HG02678 (cell line): ENCODE measurements around the gene ZNF112.
A peak's percentile ranks its signal among the peaks of the same experiment; 100 is the strongest.
"Not testable (repeated sequence)": the region's sequence is repeated elsewhere in the genome, so short reads cannot be mapped to it uniquely, and the experiment has no call there.

ENCODE experiments used
- ATAC-seq: cut with Tn5 transposase; IDR thresholded peaks from one replicate; pipeline ENCODE4 v1.9.1; 2021; ENCODE audit warnings: mild to moderate bottlenecking, moderate library complexity; ENCODE audit not compliant: unreplicated experiment

The ZNF112 gene

DNA sequence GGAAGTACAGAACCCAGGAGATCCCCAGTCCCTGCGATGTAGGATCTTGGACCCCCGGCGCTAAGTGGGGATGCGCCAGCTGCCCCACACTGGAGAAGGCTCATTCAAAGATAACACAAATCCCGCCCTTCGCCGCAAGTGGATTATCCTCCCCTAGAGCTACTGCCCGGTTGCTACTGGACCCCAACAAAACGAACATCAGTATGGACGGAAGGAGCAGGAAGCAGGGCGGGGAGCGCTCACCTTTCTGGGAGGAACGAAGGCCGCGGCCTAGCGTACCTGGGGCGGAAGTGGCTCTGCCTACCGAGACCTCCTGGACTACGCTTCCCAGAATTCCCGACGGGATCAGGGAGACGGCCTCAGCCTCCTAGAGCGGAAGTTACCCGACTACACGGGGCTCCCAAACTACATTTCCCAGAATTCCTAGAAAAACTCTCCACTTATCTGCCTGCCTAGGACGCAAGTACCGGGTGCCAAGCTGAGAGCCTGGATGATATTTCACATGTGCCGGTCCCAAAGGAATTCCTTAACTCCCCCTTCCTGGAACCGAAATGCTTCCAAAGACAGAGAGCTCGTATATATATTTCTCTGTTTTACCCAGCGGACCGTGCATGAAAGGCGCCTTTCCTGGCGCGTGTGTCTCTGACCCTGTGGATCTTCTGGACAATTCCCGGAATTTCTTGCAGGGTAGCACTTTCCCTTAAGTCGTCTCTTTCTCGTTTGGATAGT, at the start of gene ZNF112:
Gene ZNF112, minus strand, starts transcription at position 298 of the 729 bp plus-strand sequence. CDS start 16,141 bp downstream, outside the sequence.
- no peak for ATAC-seq

- no peak for ATAC-seq
These were observed 44.9 kb upstream of the ZNF112 start, which contains the start of gene ZNF285 for GRCh38 chr19:44401139-44402115. Gene ZNF285 (minus strand): TSS chr19:44401608. CDS start chr19:44397213, 4,395 bp downstream.

DNA sequence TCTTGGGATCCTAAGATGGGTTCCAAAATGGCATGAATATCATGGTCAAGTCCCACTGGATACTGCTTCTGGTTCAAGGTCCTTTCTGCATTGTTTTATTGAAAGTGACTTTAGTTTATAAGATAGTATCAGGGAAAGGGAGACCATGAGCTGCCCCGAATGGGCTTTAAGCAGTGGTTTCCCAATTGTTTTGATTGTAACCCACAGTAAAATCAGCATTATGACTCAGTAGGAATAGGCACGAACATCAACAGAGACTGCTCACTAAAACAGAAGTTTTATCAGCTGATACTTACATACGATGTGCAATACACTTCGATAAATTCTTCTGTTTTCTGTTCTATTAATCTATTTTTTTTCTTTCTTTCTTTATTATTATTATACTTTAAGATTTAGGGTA, 32.8 kb upstream of the ZNF112 start:
- ATAC-seq, result not testable (repeated sequence)

GRCh38 chr19:44374789-44375188, 18.3 kb upstream of the ZNF112 start:
- no peak for ATAC-seq

- ATAC-seq, result no peak
These were observed 15.5 kb upstream of the ZNF112 start for GRCh38 chr19:44371815-44372480.

- ATAC-seq, result no peak
These were observed 10.5 kb upstream of the ZNF112 start for GRCh38 chr19:44367024-44367423.

DNA sequence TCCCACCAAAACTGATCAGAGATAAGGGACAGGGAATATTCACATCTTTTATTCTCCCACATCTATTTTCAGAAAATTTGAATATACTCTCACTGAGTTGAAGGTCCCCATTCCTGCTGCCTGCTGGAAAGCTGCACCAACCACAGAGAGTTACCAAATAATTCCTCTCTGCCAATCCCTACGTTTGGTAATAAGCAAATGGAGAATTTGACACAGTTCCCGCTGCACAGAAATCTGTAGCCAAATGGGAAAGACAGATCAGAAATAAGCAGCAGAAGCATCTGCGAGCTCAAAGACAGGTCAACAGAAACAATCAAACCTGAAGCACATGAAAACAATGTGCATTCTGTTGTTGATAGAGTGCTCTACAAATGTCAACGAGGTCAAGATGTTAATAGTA, 9.9 kb downstream of the ZNF112 start:
- no peak for ATAC-seq

GRCh38 chr19:44345959-44346358, 10.5 kb downstream of the ZNF112 start:
- no peak for ATAC-seq

- no peak for ATAC-seq
These were observed 12.2 kb downstream of the ZNF112 start for GRCh38 chr19:44344255-44344654.

DNA sequence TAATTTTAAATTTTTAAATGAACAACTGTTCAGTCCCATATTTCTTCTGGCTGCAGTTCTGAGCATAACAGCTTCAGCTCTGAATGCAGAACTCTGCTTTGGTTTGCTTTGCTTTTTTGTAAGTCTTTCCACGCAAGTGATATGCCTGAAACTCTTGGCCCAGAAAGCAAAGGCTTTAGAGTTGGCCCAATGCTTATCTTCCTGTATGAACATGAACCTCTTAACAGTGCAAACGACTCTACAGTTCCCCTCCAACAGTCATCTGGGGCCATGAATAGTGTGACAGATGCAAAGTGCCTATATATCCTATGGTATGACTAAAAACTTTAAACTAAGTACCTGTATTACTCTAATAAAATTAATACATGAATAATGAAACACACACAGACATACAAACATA, 14.7 kb downstream of the ZNF112 start:
- no peak for ATAC-seq

DNA sequence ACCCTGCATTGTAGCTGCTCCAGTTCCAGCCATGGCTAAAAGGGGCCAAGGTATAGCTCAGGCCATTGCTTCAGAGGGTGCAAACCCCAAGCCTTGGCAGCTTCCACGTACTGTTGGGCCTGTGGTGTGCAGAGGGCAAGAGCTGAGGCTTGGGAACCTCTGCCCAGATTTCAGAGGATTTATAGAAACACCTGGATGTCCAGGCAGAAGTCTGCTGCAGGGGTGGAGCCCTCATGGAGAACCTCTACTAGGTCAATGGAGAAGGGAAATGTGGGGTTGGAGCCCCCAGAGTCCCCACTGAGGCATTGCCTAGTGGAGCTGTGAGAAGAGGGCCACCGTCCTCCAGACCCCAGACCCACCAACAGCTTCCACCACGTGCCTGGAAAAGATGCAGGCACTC, 21.8 kb downstream of the ZNF112 start:
- not testable (repeated sequence) for ATAC-seq

DNA sequence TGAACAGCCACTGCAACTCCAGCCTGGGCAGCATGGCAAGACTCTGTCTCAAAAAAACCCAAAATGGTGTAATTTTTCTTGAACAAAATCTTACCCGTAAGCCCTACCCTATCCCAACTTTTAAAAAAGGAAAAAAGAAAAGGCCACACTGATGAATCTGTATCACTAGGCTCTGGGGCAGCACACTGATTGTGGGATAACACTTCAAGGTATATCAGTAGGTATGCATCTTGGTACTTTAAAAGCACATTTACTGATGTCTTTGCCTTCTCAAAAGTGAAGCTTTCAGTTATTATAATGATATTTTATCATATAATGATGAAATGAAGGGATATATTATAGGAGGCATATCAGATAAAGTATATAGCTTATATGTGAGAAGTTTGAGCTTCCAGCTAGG, 24.3 kb downstream of the ZNF112 start:
- ATAC-seq, result no peak

DNA sequence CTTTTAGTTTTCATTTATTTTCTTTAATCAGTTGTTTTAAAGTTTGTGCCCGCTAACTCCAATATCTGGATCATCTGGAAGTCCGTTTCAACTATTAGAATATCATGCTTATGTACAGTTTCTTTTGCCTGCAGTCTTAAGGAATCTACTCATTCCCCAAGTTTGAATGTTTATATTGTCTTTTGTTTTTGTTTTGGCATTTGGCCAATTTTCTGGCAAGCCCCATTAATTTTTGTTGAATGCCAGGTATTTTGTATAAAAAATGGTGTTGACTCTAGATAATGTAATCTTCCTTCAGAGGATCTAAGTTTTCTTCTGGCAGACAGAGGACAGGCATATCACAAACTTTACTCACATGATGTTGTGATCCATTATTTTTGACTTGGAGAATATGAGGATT, 40.6 kb downstream of the ZNF112 start:
- ATAC-seq, result no peak

GRCh38 chr19:44313231-44313630, 43.2 kb downstream of the ZNF112 start:
- no peak for ATAC-seq

DNA sequence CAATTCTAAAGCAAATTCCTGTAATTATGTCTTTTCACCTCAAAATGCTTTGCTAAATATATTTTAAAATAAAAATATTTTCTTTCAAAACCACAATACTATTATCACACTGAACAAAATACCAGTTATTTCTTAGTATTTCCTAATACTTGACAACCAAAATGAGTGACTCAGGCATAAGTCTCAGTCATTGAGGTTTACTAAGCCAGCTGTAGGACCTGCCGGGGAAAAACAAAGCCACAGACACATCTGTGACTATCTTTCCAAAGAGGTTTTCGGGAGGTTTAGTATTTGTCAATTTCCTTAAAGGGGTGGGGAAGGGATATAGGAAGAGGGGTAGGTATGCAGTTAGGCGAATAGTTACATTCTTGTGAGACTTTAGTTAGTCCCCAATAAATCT, 48.5 kb downstream of the ZNF112 start:
- no peak for ATAC-seq

DNA sequence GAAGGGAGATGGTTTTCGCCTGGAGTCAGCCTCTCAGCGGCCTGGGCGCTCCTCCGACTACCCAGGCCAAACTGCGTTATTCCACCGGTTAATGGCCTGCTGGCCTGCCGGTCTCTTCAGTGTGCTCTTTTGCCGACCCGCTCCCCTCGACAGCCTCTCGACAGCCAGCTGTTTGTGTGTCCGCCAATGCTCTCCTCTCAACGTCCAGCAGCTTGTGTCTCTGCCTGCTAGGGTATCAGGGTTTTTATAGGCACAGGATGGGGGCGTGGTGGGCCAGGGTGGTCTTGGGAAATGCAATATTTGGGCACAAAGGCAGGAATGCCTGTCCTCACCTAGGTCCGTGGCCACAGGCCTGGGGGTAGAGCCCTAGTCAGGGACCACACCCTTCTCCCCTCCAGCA, 50.2 kb downstream of the ZNF112 start:
- ATAC-seq, result no peak

GRCh38 chr19:44305457-44305856, 51.0 kb downstream of the ZNF112 start:
- ATAC-seq, result no peak

DNA sequence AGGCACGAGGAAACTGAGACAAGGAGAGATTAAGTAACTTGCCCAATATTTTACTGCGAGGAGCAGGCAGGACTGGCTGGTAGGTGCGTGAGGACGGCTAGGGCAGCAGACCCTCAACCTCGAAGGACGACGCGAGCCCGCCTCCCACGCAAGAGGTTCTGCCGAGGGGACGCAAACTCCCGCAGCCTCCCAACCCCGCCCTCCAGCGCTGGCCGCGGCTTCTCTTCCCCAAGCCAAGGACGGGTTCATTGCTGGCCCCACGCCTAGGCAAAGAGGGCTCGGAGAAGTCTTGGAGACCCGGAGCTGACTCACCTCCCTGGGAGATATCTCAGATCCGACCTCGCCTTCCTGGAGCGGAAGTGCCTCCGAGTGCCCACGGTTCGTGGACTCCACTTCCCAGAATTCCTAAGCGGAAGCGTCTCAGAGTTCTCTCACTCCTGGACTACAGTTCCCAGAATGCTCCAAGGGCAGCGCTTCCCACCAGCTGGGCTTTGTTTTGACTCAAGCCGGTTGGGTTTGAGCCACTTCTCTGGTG, 51.8 kb downstream of the ZNF112 start, which contains the start of gene ZNF235:
Gene ZNF235, minus strand, starts transcription at position 367 of the 535 bp plus-strand sequence. CDS start 1,621 bp downstream, outside the sequence.
- peak; percentile 94 for ATAC-seq

DNA sequence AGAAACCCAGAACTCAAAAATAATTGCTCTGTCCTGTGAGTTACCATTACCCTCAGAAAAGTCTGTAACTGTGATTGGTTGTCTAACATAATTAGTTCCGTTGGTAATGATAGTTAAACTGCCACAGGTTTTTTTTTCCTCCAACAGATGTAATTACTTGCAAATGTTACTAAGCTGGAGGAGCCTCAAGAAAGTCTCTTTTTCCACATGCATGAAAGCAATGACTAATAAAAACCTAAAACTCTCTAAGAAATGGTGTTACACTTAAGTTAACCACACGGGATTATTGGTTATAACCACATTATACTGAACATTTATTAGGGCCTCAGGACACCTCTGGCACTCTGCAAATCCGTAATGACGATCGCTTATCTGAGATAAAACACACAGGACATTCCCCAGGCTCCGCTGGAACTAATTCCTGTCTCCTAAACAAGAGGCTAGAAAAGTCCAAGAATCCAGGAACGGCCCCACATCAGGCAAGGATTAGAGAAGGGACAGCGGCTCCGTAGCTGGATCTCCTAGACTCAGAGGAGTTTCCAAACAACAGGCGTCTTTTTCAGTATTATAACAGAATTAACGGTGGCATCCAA, 52.4 kb downstream of the ZNF112 start:
- peak; percentile 8 for ATAC-seq

DNA sequence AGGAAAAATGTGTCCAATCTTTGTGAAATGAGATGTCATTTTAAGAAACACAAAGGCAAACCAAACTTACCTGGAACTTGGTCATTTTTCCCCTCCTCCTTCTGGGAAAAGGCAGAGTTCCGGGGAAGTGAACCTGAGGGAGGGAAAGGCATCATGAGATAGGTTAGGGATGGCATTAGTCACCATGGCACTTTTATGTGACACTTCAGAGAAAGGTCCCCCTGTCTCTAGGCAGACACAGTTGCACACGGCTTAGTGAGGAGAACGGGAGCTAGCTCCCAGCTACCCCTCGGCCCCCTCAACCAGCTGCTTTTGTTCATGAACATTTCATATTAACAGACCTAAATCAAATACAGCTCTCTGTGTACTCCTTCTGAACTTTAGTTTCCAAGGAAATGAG, 53.2 kb downstream of the ZNF112 start:
- ATAC-seq, result no peak
